NCI-H1694 treated with DMSO at 0.1 percent for 48 hours (cell line): Measurements from ENCODE around the gene GATAD2A.
A peak's percentile ranks its signal among the peaks of the same experiment; 100 is the strongest.

Source experiments
- DNase-seq: peaks from one replicate; lab custom pipeline; 2025; lab: John Stamatoyannopoulos, UW

Gene GATAD2A

DNA sequence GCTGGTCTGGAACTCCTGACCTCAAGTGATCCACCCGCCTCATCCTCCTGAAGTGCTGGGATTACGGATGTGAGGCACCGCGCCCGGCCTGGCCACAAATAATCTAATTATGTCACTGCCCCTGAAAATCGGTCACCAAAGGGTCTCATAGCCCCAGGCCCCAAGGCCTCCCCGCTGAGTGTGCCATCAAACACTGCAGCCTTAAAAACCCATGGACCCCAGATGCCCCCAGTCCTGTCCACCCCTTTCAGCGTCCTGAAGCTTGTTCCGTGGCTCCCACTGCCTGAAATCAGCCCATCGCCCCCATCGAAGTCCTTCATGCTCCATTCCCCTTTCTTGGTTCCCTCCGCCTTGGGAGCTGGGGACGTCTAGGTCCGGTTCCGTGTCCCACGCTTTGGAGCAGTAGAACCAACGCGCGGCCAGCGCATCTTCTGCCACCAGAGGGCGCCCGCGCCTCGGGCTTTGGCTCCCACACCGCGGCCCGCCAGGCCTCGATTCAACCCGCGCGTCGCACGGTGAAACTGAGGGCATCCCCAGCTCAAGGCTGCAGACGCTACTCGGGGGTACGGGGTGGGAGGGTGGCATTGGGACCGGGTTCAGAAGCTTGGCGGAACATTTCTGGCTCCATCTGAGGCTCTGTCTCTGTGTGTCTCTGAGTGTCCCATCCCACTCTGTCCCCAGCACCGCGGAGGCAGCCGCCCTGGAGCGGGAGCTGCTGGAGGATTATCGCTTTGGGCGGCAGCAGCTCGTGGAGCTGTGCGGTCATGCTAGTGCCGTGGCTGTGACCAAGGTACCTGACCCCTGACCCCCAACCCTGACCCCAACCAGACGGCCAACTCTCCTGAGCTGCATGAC, 126.7 kb downstream of the GATAD2A start:
- peak; percentile 35 for DNase-seq

DNA sequence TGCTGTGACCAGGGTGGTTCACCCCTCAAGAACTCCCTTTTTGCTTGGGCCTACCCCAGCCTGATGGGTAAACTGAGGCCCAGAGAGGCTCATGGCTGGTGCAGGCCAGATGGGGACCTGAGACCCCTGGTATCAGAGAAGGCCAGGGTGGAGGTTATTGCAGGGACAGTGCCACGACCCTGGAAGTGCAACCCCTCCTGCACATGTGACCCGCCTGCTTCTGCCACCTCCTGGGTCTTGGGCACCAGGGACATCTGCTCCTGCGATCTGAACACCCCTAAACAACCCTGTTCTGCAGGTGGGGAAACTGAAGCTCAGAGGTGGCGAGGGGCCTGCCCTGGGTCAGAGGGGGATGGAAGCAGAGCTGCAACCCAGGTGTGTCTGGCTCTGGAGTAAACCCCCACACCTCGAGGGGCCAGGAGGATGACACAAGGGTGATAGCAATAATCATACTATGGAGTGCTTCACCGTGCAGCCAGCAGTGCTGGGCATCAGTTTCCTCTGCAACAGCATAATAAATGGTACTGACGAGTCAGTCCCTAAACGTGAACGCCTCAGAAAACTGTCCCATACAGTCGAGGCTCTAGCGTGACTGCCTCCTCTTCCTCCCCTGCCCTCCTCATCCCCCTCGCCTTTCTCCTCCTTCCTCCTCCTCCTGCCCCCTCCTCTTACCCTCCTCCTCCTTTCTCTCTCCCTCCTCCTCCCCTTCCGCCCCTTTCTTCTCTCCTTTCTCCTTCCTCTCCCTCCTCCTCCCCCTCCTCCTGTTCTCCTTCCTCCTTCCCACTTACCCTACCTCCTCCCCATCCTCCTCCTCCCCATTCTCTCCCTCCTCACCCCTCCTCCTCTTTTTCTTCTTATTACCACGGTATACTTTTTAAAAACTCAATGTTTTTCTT, 127.6 kb downstream of the GATAD2A start:
- no peak for DNase-seq

DNA sequence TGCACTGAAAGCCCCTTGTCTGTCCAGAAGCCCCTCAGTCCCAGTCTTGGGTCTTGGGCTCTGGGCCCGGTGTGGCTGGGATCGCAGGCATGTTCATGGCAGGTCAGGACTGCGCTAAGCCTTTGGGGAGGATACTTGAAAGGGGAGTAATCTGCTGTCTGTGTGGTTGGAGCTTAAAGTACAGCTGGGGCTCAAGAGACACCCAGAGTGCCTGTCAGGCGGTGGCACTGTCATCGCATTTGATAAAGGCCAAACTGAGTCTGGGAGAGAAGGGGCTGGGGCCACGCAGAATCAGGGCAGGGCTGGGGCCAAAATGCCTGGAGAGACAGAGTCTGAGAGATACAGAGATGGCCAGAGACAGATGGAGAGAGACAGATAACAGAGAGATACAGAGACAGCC, 128.4 kb downstream of the GATAD2A start:
- no peak for DNase-seq

DNA sequence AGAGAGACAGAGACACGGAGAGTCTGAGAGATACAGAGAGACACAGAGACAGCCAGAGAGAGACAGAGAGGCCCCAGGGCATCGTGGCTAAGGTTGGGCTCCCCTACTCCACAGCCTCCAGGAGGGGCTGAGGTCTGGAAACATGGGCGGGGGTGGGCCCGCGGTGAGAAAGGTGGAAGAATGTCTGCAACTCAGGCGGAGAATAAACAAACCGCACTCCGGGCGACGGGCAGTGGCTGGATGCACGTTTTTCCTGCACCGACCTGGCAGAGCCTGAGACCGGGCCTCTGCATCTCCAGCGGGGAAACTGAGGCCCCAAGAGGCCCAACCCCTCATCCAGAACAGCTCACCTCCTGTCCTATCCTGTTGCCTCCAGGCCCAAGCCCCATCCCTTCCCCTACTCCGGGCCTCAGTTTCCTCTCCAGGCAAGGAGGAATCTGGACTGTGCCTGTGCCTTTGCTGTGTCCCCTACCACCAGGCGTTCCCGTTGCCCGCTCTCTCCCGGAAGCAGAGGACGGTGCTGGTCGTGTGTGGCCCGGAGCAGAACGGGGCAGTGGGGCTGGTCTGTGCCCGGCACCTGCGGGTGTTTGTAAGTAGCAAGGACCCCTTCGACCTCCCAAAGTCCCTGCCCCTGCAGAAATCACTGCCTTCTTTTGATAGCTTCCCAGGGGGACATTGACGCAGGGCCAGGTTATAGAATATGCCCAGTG, 129.2 kb downstream of the GATAD2A start:
- no peak for DNase-seq

DNA sequence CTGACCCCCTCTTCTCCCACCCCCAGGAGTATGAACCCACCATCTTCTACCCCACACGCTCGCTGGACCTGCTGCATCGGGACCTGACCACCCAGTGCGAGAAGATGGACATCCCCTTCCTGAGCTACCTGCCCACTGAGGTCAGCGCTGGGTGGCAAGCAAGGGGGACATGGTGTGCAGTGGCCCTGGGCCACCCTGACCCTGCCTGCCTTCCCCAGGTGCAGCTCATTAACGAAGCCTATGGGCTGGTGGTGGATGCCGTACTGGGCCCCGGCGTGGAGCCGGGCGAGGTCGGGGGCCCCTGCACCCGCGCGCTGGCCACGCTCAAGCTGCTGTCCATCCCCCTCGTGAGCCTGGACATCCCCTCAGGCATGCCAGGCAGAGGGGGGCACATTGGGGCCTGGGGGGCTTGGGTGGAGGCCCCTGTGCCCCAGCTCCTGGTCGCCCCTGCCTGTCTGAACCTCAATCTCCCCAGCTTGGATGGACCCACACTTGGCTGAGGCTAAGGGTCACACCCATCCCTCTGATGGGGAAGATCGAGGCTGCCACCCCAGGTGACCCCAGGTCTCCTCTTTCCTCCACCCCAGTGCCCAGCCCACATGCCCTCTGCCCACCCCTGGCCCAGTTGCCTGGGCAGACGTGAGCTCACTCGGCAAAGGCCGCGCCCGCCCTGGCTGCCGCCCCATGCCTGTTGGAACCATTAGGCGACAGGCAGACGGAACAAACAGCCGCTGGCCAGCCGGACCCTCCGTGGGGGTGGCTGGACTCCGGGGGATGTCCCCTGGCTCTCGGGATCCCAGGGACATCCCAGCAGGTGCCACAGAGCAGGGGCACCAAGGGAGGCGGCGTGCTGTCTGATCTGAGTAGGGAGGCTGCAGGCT, 130.1 kb downstream of the GATAD2A start:
- DNase-seq = no peak

DNA sequence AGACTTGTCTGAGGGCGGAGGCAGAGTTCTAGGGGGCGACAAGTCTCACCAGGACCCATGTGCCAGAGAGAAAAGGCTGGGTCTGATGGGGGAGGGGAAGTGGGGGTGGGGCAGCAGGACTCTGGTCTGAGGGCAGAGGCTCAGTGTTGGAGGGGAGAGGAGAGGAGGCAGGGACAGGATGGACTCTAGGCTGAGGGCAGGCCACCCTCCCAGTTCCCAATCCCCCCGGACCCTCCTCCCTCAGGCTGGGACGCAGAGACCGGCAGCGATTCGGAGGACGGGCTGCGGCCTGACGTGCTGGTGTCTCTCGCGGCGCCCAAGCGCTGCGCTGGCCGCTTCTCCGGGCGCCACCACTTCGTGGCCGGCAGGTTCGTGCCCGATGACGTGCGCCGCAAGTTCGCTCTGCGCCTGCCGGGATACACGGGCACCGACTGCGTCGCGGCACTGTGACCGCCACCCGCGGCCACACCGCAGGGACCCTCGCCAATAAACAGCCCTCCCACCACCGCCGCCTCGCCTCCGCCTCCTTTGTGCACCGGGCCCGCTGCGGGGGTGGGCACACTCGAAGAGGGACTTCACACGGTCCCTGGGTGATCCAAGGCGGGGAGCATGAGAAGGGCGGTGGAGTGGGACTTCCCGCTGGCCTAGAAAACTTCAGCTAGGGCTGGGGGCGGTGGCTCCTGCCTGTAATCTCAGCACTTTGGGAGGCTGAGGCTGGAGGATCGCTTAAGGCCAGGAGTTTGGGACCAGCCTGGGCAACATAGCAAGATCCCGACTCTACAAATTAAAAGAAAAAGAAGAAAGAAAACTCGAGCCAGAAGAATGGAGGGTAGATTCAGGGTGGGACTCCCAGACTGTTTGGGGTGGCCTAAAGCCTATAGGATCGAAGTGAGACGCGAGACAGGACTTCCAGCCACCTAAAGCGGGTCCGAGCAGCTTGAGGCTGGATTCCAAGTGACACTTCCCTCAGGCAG, 131.9 kb downstream of the GATAD2A start:
- DNase-seq = no peak

DNA sequence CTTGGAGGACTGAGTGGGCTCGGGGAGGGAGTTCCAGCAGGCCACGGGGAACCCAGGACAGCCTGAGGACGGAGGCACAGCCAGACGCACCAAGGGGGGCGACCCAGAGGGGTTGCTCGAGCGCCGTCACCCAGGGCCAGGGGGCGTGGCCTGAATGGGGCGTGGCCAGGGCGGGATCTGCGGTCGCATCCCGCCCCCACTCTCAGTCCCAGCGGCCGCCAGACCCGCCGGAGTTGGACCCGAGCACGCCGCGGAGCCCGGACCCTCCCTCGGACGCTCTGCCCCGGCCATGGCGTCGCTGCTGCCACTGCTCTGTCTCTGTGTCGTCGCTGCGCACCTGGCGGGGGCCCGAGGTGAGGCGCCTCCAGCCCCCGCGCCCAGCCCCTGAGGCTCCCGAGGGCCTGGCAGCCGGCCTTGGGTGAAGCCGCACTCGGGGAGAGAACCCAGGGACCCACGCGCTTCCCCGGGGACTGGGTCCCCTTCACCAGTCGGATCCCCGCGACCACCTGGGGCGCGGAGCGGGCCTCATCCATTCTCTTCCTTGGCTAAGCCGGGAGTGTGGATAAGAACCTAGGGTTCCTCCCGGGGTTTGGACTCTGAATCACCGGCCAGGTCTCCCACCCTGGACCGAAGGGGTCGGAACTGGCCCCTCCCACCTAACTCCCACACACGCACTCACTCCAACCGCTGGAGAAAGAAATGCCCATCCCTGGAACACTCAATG, 132.7 kb downstream of the GATAD2A start, which contains the start of gene CILP2:
CILP2 (plus strand) TSS at position 205 of the 724 bp plus-strand sequence; CDS start at position 290, 85 bp downstream.
- DNase-seq = no peak

DNA sequence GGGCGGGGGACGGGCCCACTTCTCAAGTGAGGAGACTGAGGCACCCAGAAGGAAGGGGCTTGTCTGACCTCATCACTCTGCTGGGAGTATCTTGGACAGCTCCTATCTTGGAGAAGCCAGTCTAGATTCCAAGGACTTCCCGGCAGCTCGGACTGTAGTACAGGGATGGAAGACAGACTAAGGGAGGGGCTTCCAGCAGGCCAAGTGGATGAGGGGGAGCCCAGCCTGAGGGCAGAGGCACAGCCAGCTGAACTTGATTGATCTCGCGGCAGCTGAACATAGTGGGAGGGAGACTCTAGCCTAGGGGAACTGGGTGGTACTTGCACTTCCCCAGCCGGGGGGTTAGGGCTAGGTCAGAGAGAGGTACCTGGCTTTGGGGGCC, 133.3 kb downstream of the GATAD2A start:
- DNase-seq = no peak

DNA sequence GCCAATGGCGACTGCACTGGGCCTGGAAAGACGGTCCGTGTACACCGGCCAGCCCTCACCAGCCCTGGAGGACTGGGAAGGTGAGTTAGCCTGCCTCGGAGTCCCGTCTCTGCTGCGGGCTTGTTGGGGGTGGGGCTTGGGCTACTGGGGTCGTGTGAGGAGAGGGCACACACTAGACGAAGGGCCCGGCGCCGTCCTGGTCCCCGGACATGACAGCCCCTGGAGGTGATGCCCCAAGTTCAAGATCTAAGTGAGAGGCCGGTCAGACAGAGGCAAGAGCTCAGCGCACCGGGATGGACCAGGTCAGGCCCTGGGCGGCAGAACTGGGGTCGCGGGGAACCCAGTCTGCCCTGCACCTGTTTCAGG, 134.2 kb downstream of the GATAD2A start:
- DNase-seq = no peak

DNA sequence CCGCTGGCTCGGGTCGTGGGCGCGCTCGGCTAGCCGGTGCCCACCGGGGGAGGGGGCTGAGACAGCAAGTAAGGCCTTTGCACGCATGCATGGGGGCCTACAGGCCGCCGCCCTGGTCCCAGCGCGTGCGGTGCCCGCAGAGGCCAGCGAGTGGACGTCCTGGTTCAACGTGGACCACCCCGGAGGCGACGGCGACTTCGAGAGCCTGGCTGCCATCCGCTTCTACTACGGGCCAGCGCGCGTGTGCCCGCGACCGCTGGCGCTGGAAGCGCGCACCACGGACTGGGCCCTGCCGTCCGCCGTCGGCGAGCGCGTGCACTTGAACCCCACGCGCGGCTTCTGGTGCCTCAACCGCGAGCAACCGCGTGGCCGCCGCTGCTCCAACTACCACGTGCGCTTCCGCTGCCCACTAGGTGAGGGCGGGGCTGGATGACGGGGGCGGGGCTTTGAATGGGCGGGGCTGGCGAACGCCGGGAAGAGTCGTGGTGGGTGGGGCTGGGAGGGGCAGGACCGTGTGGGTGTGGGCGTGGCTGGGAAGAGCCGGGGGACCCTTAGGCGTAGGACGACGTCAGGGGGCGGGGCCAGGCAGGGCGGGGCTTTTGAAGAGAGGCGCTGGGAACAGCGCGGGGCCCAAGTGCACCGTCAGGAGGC, 134.7 kb downstream of the GATAD2A start:
- no peak for DNase-seq

DNA sequence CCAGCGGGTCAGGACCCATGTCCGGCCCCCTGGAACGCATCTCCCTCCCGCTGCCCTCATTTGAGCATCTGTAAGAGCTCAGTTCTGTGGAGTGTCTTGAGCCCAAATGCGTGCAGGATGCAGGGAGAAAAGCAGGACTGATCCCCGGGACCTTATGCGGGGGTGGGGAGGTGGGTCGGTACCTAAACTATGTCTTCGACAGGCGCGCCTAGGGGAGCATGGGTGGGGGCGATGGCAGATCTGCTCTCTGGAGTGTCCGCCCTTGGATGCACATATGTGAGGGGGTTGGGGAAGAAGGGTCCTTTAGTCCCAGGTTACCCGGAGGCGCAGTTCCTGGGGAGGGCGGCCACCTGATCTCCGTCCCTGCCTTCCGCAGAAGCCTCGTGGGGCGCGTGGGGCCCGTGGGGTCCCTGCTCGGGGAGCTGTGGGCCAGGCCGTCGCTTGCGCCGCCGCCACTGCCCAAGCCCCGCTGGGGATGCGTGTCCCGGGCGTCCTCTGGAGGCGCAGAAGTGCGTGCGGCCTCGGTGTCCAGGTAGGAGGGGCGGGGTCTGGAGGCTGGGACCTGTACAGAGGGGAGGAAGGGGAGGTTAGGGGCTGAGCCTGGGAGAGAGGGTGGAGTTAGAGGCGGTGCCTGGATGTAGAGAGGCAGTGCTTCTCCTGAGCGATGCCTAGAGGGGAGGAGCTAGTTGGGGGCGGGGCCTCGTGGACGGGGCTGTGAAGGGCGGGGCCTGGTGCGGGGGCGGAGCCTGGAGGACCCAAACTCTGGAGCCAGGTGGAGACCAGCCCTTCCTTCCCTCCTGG, 135.4 kb downstream of the GATAD2A start:
- no peak for DNase-seq

DNA sequence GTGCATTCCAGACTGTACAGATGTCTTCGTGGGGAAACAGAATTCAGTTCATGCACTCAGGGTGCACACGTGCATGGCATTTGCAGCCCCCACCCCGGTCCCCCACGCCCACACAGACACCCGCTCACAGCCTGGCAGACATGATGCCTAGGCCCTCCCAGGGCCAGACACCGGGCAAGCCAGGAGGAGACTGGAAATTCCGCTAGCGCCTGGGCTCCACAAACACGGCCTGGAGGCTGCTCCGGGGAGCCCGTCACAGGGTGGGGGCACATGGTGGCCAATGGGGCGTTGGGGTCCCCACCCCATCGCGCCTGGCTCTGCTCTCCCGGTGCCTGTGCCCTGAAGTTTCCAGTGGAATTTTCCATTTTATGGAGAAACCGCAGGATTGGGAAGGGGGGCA, 136.1 kb downstream of the GATAD2A start:
- DNase-seq = no peak

DNA sequence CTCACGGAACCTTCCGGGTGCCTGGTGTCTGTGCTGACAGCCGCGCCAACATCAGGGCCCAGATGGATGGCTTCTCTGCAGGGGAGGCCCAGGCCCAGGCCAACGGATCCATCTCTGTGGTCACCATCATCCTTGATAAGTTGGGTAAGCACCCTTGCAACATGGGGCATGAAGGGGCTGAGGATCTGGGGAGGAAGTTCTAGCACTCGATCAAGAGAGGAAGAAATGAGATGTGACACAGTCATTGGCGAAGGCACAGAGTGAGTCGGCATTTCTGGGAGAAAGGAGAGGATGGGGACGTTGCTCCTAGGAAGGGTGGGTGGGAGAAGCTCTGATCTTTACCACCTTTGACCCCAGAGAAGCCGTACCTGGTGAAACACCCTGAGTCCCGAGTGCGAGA, 137.0 kb downstream of the GATAD2A start:
- DNase-seq = no peak

DNA sequence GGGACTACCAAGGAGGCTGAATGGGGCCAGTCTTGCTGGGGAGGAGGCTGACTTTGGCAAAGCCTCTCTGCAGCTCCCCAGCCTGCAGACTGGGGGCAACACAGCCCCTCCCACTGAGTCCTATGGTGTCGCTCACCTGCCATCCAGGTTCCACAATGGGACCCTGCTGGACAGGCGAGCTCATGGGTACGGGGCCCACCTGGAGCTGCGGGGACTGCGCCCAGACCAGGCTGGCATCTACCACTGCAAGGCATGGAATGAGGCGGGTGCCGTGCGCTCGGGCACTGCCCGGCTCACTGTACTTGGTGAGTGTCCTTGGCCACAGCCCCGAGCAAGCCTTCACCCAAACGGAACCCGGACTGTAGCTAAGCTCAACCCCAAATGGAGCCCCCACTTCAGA, 137.6 kb downstream of the GATAD2A start:
- no peak for DNase-seq

DNA sequence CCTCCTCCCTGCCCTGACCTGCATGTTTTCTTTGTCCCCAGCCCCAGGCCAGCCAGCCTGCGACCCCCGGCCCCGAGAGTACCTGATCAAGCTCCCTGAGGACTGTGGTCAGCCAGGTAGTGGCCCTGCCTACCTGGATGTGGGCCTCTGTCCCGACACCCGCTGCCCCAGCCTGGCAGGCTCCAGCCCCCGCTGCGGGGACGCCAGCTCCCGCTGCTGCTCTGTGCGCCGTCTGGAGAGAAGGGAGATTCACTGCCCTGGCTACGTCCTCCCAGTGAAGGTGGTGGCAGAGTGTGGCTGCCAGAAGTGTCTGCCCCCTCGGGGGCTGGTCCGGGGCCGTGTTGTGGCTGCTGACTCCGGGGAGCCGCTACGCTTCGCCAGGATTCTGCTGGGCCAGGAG, 138.2 kb downstream of the GATAD2A start:
- no peak for DNase-seq

DNA sequence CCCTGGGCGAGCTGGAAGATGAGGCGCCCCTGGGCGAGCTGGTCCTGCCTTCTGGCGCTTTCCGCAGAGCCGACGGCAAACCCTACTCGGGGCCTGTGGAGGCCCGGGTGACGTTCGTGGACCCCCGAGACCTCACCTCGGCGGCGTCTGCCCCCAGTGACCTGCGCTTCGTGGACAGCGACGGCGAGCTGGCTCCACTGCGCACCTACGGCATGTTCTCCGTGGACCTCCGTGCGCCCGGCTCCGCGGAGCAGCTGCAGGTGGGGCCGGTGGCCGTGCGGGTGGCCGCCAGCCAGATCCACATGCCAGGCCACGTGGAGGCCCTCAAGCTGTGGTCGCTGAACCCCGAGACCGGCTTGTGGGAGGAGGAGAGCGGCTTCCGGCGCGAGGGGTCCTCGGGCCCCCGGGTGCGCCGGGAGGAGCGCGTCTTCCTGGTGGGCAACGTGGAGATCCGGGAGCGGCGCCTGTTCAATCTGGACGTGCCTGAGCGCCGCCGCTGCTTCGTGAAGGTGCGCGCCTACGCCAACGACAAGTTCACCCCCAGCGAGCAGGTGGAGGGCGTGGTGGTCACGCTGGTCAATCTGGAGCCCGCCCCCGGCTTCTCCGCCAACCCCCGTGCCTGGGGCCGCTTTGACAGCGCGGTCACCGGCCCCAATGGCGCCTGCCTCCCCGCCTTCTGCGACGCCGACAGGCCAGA, 138.9 kb downstream of the GATAD2A start:
- no peak for DNase-seq

DNA sequence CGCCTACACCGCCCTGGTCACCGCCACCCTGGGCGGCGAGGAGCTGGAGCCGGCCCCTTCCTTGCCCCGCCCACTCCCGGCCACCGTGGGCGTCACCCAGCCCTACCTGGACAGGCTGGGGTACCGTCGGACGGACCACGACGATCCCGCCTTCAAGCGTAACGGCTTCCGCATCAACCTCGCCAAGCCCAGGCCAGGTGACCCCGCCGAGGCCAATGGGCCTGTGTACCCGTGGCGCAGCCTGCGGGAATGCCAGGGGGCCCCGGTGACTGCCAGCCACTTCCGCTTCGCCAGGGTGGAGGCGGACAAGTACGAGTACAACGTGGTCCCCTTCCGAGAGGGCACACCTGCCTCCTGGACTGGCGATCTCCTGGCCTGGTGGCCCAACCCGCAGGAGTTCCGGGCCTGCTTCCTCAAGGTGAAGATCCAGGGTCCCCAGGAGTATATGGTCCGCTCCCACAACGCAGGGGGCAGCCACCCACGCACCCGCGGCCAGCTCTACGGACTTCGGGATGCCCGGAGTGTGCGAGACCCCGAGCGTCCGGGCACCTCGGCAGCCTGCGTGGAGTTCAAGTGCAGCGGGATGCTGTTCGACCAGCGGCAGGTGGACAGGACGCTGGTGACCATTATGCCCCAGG, 139.6 kb downstream of the GATAD2A start:
- no peak for DNase-seq
